ENCODE data around the gene ABLIM3. TPM values are rescaled to one million over a fixed set of nuclear protein-coding genes. Genes with fewer than 3 reads are reported as not detected.

The ABLIM3 gene
- total RNA-seq, 1 experiment from 2014 or later: 12.9 TPM

- Histone ChIP-seq H3K4me1 (ENCODE audit: control insufficient read depth, insufficient read depth, low read length) (no peaks in the 10 kb centered on the region), H3K9me3 (ENCODE audit: control insufficient read depth, insufficient read depth, low read depth, low read length) (no peaks in the 10 kb centered on the region), H3K4me3 (ENCODE audit: low read depth in 2 of 2, low read length in 2 of 2) (no peak overlapping the region), H3K36me3 (ENCODE audit: control insufficient read depth, insufficient read depth, low read length) (no peaks in the 10 kb centered on the region), H3K27ac (ENCODE audit: low read length) (no peak overlapping the region), H3K27me3 (ENCODE audit: control insufficient read depth, insufficient read depth, low read length) (peaks cover 2% of the 10 kb centered on the region; the same call in 1 of the 2 replicates)
- intact Hi-C loops (cut with micrococcal nuclease; ENCODE audit: unreplicated experiment): no loop called here
- in situ Hi-C loops (cut with HindIII; ENCODE audit: low pct_unique_long_range_greater_than_20kb, low sequenced_read_pairs): no loop called here
- TF ChIP-seq TCF7L2 (IDR thresholded peaks at IDR 0.05; ENCODE audit: low read depth, low read length) (no peak), POLR2AphosphoS5 (IDR thresholded peaks at IDR 0.05; ENCODE audit: low read depth, low read length) (no peak), REST (IDR thresholded peaks at IDR 0.05; ENCODE audit: insufficient read depth in 1 of 2, low read depth in 2 of 2, low read length in 1 of 2) (no peak), SIN3A (IDR thresholded peaks at IDR 0.05; ENCODE audit: borderline replicate concordance, insufficient read depth, low read depth, low read length) (no peak), CTCF (IDR thresholded peaks at IDR 0.05) (no peak)
- ATAC-seq: no peak
- no peak for DNase-seq (ENCODE audit: low read depth, low spot score)
- CTCF ChIA-PET: no interaction called here
- no TSS peak for BruUV-seq (replicated peaks)
- POLR2A ChIA-PET: interaction anchor here (0.7 kb wide), 1 partner anchor 54 kb away, joined by 5 read pairs; no protein-coding TSS in a partner anchor
Measured at GRCh38 chr5:149121145-149121544, 20.1 kb upstream of the ABLIM3 start.

- H3K4me3 ChIP-seq (ENCODE audit: low read depth in 2 of 2, low read length in 2 of 2): no peak overlapping the region
- DNase-seq (ENCODE audit: low read depth, low spot score) (no peak), ATAC-seq (no peak)
- H3K27me3 ChIP-seq (ENCODE audit: control insufficient read depth, insufficient read depth, low read length): peaks cover 2% of the 10 kb centered on the region; the same call in 1 of the 2 replicates
- H3K9me3 ChIP-seq (ENCODE audit: control insufficient read depth, insufficient read depth, low read depth, low read length): no peaks in the 10 kb centered on the region
- no peaks in the 10 kb centered on the region for H3K4me1 ChIP-seq (ENCODE audit: control insufficient read depth, insufficient read depth, low read length)
- no peak overlapping the region for H3K27ac ChIP-seq (ENCODE audit: low read length)
- POLR2A ChIA-PET: no interaction called here
- H3K36me3 ChIP-seq (ENCODE audit: control insufficient read depth, insufficient read depth, low read length): no peaks in the 10 kb centered on the region
- CTCF ChIA-PET: no interaction called here
- in situ Hi-C loops (cut with HindIII; ENCODE audit: low pct_unique_long_range_greater_than_20kb, low sequenced_read_pairs): no loop called here
- no peak for TF ChIP-seq CTCF (IDR thresholded peaks at IDR 0.05)
- TF ChIP-seq POLR2AphosphoS5 (IDR thresholded peaks at IDR 0.05; ENCODE audit: low read depth, low read length): no peak
- no peak for TF ChIP-seq REST (IDR thresholded peaks at IDR 0.05; ENCODE audit: insufficient read depth in 1 of 2, low read depth in 2 of 2, low read length in 1 of 2)
- TF ChIP-seq SIN3A (IDR thresholded peaks at IDR 0.05; ENCODE audit: borderline replicate concordance, insufficient read depth, low read depth, low read length): no peak
- no peak for TF ChIP-seq TCF7L2 (IDR thresholded peaks at IDR 0.05; ENCODE audit: low read depth, low read length)
- no TSS peak for BruUV-seq (replicated peaks)
- intact Hi-C loops (cut with micrococcal nuclease; ENCODE audit: unreplicated experiment): no loop called here
Measured at GRCh38 chr5:149123211-149123610, 18.1 kb upstream of the ABLIM3 start.

All from Panc1 (cell line).